GM18907 (cell line): ENCODE data around the gene OFD1.

ENCODE experiments used
- ATAC-seq: cut with Tn5 transposase; IDR thresholded peaks from one replicate; pipeline ENCODE4 v1.9.1; 2021; ENCODE audit warnings: mild to moderate bottlenecking, moderate library complexity; ENCODE audit not compliant: unreplicated experiment

Gene OFD1

DNA sequence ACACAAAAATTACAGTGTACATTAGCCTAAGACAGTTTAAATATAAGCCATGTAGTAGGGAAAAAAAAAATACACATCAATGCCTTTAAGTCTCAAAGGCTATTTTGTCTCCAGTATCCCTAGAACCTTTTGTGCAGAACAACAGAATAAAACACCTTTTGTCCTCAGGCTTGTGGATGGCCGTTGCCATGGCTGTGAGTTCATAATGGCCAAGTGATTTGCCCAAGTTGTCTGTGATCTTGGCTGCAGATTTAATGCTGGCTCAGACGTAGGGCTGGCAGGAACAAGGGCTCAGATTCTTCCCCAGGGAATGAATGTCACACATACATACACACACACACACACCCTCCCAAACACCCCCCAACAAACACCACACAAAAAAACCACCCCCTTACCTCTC is 57.0 kb downstream of the OFD1 start:
- ATAC-seq = no peak

DNA sequence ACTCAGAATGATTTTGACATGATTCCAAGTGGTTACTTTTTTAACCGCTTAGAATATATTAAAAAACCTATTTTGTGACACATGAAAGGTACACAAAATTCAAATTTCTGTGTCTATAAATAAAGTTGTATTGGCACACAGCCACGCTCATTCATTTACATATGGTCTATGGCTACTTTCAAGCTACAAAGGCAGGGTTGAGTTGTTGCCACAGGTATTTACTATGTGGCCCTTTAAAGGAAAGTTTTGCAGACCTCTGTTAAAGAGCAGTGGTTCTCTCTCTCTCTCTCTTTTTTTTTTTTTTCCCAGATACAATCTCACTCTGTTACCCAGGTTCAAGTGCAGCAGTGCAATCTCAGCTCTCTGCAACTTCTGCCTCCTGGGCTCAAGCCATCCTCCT is 59.3 kb downstream of the OFD1 start:
- no peak for ATAC-seq

- no peak for ATAC-seq
These were observed 59.9 kb downstream of the OFD1 start for GRCh38 chrX:13794417-13794816.

DNA sequence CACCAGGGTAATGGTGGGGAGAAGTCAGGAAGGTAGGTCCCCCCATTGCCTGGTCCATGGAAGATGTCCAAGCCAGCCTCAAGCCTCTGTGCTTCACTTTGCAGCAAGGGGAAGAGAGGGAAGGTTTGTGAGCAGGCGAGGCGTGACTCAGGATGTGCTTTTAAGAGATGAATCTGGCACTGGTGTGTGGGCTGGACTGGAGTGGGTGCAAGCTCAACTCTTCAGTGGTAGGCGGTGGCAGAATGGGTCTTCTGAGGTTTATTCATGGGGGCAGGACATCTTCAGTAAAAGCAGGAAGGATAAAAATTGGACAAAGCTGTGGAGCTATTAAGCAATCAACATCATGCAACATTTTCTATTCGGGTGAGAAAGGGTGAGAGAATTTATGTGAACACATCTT is 63.0 kb downstream of the OFD1 start:
- no peak for ATAC-seq

GRCh38 chrX:13798184-13798583 is 63.6 kb downstream of the OFD1 start:
- no peak for ATAC-seq

DNA sequence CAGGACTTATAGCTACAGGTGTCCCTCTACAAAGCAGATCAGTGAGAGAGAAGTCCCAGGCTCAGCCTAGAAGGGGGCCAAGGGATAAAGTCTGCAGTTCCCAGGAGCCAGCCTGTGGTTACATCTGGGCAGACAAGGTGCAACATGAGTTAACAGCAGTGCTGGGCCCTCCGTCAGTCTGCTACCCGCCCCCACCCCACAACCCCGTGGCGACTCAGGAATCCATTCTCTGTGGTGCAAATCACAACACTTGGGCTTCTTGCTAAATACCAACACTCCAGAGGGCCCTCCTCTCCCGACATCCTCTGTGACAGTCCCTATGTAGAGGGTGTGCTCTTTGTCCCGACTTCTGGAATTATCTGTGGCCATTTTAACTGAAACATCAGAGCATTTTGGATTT is 68.6 kb downstream of the OFD1 start:
- no peak for ATAC-seq

GRCh38 chrX:13805241-13805640 is 70.7 kb downstream of the OFD1 start:
- no peak for ATAC-seq

- no peak for ATAC-seq
These were observed 73.7 kb downstream of the OFD1 start for GRCh38 chrX:13808293-13808692.

DNA sequence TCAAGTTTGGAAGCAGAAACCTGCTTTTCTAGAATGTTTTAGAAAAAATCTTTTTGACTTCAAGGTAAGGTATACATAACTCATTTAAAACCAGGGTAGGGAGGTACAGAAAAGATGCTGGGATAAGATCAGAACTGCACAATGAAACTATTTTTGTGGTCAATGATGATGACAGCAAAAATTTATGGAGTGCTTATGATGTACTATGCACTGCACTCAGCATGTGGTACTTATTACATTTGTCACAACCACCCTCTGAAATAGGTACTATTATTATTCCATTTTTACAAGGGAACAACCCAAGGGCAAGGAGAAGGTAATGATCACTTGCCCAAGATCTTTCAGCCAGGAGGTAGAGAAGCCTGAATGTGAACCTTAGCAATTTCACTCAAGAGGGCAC is 74.3 kb downstream of the OFD1 start:
- ATAC-seq = no peak

GRCh38 chrX:13815664-13816063 is 81.1 kb downstream of the OFD1 start:
- no peak for ATAC-seq

- ATAC-seq = no peak
These were observed 81.6 kb downstream of the OFD1 start for GRCh38 chrX:13816176-13816575.

GRCh38 chrX:13816643-13817627 is 82.4 kb downstream of the OFD1 start, which contains the start of gene GPM6B:
TSS of gene GPM6B (minus strand) at chrX:13817093. CDS start at chrX:13816904, 189 bp downstream.
- ATAC-seq = no peak
